AG04449 (cell line): Measurements from ENCODE around the gene CTPS1.
A peak's percentile ranks its signal among the peaks of the same experiment; 100 is the strongest.

ENCODE experiments used
- CTCF ChIA-PET: fragments of 350-600 bp; formaldehyde crosslinking; extraction: SDS; loops from one replicate; lab custom pipeline; 2021; ENCODE audit warnings: antibody characterized with exemption; lab: Yijun Ruan, JAX
- POLR2A ChIA-PET: fragments of 400-600, 350-600 bp; formaldehyde crosslinking; extraction: SDS; loops from one replicate; lab custom pipeline; 2020; ENCODE audit warnings: antibody characterized with exemption, inconsistent platforms; lab: Yijun Ruan, JAX
- DNase-seq: peaks from one replicate; pipeline ENCODE4 v3.0.0-alpha.2; 2010; ENCODE audit warnings: low read depth, low spot score
- H3K4me3 ChIP-seq: 2 replicates; pipeline ENCODE4 v1.5.1; 2011; ENCODE audit warnings: low read depth, mild to moderate bottlenecking, control low read depth, low read length
- TF ChIP-seq, protein P1 (sequence below): IDR thresholded peaks from one replicate; pipeline ENCODE4 v1.5.1; 2011; ENCODE audit warnings: mild to moderate bottlenecking, moderate library complexity, low read length, control low read depth, inconsistent platforms; ENCODE audit not compliant: insufficient read depth; ENCODE audit errors: missing control alignments

Gene CTPS1

GRCh38 chr1:41021526-41022308, 42.2 kb downstream of the CTPS1 start, which contains the start of gene SLFNL1:
SLFNL1 (minus strand) TSS chr1:41021725; CDS start chr1:41020660, 1,065 bp downstream.
- POLR2A ChIA-PET, result no interaction called here
- TF ChIP-seq, protein P1, sequence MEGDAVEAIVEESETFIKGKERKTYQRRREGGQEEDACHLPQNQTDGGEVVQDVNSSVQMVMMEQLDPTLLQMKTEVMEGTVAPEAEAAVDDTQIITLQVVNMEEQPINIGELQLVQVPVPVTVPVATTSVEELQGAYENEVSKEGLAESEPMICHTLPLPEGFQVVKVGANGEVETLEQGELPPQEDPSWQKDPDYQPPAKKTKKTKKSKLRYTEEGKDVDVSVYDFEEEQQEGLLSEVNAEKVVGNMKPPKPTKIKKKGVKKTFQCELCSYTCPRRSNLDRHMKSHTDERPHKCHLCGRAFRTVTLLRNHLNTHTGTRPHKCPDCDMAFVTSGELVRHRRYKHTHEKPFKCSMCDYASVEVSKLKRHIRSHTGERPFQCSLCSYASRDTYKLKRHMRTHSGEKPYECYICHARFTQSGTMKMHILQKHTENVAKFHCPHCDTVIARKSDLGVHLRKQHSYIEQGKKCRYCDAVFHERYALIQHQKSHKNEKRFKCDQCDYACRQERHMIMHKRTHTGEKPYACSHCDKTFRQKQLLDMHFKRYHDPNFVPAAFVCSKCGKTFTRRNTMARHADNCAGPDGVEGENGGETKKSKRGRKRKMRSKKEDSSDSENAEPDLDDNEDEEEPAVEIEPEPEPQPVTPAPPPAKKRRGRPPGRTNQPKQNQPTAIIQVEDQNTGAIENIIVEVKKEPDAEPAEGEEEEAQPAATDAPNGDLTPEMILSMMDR, result peak; percentile 24
- no peak within 1 kb of the TSS for H3K4me3 ChIP-seq
- CTCF ChIA-PET, result interaction anchor here (0.6 to 2.9 kb wide), 9 partner anchors 8 to 217 kb away, joined by 3 to 18 read pairs (median 3); no protein-coding TSS in a partner anchor
- no peak for DNase-seq

DNA sequence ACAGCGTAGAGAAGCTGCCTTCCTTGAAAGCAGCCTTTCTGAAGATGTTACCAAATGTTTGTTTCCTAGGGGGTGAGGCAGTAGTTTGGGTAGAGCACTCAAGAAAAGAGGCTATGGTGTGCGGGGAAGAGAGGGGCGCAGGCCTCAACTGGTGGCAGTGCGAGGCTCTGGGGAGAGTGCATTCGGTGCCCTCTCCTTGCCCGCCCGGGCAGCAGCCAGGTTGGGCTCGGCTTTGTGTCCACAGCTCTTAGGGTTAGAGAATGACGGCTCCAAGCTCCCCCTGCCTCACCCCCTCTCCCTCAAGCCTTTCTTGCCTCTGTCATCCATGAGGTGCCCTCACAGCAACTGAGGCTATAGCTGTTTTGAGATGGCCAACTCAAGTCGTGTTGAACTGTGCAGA, 42.9 kb downstream of the CTPS1 start:
- no peak overlapping the region for H3K4me3 ChIP-seq
- TF ChIP-seq, protein P1, result no peak
- CTCF ChIA-PET, result interaction anchor here (1.1 to 2.9 kb wide), 6 partner anchors 9 to 218 kb away, joined by 3 to 18 read pairs (median 5); no protein-coding TSS in a partner anchor
- no peak for DNase-seq
- POLR2A ChIA-PET, result no interaction called here

GRCh38 chr1:41023279-41023990, 43.9 kb downstream of the CTPS1 start:
- H3K4me3 ChIP-seq, result no peak overlapping the region
- POLR2A ChIA-PET, result interaction anchor here (0.5 kb wide), 1 partner anchor 46 kb away, joined by 3 read pairs; no protein-coding TSS in a partner anchor
- CTCF ChIA-PET, result interaction anchor here (1.0 to 2.0 kb wide), 7 partner anchors 10 to 217 kb away, joined by 3 to 8 read pairs (median 4); no protein-coding TSS in a partner anchor
- TF ChIP-seq, protein P1, result peak; percentile 59
- DNase-seq, result no peak

DNA sequence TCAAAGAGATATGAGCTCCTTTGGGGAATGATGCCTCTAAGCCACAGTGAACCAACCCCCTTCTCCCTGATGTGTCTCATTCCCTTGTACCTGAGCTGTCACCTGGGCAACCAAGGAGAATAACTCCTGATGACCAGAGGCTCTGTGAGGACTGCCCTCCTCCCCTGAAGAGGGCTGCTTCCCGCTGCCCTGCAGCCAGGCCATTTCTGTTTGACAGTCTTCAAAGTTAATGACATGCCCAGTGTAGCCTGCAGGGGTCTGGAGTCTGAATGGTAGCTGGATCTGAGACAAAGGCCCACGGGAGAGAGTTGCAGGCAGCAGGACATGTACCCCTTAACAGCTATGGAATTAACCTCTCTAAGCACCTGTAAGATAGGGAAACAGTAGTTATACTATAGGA, 45.5 kb downstream of the CTPS1 start:
- no peak for DNase-seq
- CTCF ChIA-PET, result interaction anchor here (0.7 to 2.0 kb wide), 2 partner anchors 98 to 176 kb away, joined by 3 to 8 read pairs; no protein-coding TSS in a partner anchor
- POLR2A ChIA-PET, result no interaction called here

DNA sequence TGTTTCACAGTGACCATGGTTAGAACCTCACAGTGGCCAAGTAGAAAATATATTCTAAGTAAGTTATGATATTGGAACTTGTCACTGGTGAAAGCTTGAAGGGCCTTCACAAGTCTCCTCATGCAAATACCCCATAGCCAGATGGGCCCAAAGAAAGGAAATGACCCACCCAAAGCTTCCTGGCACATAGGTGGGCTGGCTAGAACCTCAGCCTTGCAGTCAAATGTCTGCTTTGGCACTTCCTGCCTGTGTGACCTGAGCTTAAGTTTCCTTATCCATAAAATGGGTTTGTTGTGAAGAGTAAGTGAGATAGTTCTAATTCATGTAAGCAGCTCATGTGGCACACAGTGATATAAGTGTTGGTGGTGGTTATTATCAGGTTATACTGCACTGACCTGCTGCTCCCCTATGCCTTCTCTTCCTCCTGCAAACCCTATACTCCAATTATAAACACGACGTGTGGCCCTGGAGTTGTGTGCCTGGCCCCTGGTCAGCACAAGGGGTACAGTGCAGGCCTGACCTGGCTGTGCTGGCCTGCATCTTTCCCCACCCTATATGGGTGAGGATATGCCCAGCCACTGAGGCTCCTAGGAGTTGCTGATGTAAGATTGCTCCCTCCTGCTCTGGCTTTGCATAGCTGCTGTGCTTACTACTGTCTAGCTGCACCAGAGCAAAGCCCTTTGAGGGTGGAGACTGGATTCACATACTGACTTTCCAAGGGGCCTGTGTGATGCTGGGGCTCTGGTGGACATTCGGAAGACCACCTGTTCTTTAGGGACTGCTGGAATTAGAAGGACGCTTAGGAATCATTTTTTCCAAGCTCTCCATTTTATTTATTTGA, 46.7 kb downstream of the CTPS1 start:
- POLR2A ChIA-PET, result no interaction called here
- CTCF ChIA-PET, result no interaction called here
- DNase-seq, result no peak
- no peak overlapping the region for H3K4me3 ChIP-seq
- TF ChIP-seq, protein P1, result no peak

More for the DNA sequence above, 45.5 kb downstream of the CTPS1 start:
- H3K4me3 ChIP-seq, result no peak overlapping the region
- TF ChIP-seq, protein P1, result no peak
